ENCODE measurements around the gene FKBP11. TPM values are rescaled to one million over a fixed set of nuclear protein-coding genes. Genes with fewer than 3 reads are reported as not detected.

Gene FKBP11
- total and polyA plus RNA-seq, 2 donors (not counting 3 experiments of a cell fraction or from before 2014, with no cell fraction given) = 74.2 to 81.2 TPM

DNA sequence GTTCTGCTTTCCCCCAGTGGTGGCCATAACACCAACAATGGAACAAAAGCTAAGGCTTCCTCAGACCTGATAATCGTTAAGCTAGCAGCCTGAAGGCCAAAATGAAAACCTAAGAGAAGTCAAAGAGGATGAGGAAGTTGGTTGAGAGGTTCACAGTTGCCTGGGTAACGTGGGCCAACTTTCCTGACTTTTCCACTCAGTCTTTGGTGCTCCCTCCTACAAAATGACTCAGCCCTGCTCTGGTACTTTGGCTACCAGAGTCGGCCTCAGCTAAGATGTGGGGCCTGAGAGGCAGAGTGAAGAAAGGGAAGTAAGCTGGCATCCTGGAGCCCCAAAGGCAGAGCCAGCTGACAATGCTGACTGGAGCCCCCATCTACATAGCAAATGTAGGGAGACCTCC lies 14.9 kb upstream of the FKBP11 start:
- H3K36me3 ChIP-seq (ENCODE audit: control insufficient read depth in 2 of 2, extremely low read depth in 1 of 2, insufficient read depth in 2 of 2, low read length in 2 of 2) = peaks cover 22 to 47% of the 10 kb centered on the region in 2 experiments

More for the DNA sequence above, 14.9 kb upstream of the FKBP11 start:
- CTCF ChIA-PET = interaction anchor here (1.3 to 8.7 kb wide), 5 partner anchors 15 to 87 kb away, joined by 3 to 92 read pairs (median 5); partner anchors contain the start of genes DDX23, FKBP11 and WNT1
- no peak overlapping the region for H2AFZ ChIP-seq (ENCODE audit: low read depth, low read length)
- DNase-seq (ENCODE audit: low read depth, low spot score) = no peak
- H3K4me3 ChIP-seq (replicated peaks in 1 of 3; ENCODE audit: insufficient read depth in 1 of 3, low read depth in 1 of 3, low read length in 3 of 3) = no peak overlapping the region
- no TSS peak for BruUV-seq (replicated peaks)
- no peak overlapping the region for H3K27ac ChIP-seq (ENCODE audit: insufficient read depth, low read depth, low read length)
- H3K27me3 ChIP-seq (ENCODE audit: control insufficient read depth in 2 of 2, insufficient read depth in 2 of 2, low read length in 2 of 2) = no peaks in the 10 kb centered on the region
- H3K4me1 ChIP-seq (ENCODE audit: control insufficient read depth, extremely low read depth, insufficient read depth, low read length) = no peaks in the 10 kb centered on the region
- TF ChIP-seq GATA2 (IDR thresholded peaks at IDR 0.05; ENCODE audit: insufficient read depth, insufficient read length, low read depth, low read length) = no peak
- TF ChIP-seq, protein P1, sequence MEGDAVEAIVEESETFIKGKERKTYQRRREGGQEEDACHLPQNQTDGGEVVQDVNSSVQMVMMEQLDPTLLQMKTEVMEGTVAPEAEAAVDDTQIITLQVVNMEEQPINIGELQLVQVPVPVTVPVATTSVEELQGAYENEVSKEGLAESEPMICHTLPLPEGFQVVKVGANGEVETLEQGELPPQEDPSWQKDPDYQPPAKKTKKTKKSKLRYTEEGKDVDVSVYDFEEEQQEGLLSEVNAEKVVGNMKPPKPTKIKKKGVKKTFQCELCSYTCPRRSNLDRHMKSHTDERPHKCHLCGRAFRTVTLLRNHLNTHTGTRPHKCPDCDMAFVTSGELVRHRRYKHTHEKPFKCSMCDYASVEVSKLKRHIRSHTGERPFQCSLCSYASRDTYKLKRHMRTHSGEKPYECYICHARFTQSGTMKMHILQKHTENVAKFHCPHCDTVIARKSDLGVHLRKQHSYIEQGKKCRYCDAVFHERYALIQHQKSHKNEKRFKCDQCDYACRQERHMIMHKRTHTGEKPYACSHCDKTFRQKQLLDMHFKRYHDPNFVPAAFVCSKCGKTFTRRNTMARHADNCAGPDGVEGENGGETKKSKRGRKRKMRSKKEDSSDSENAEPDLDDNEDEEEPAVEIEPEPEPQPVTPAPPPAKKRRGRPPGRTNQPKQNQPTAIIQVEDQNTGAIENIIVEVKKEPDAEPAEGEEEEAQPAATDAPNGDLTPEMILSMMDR (IDR thresholded peaks at IDR 0.05; ENCODE audit: extremely low read depth in 1 of 2, insufficient read depth in 1 of 2, low read depth in 1 of 2, low read length in 2 of 2) = no peak
- TF ChIP-seq FOS (IDR thresholded peaks at IDR 0.05; ENCODE audit: borderline replicate concordance, insufficient read depth, low read length) = no peak
- TF ChIP-seq JUN (IDR thresholded peaks at IDR 0.05; ENCODE audit: borderline replicate concordance, insufficient read depth, insufficient read length, low read depth) = no peak
- TF ChIP-seq EZH2 (IDR thresholded peaks at IDR 0.05; ENCODE audit: borderline replicate concordance, low read depth, low read length, severe bottlenecking) = no peak
- no peak for TF ChIP-seq MYC (IDR thresholded peaks at IDR 0.05; ENCODE audit: low read depth, low read length)
- TF ChIP-seq POLR2A (IDR thresholded peaks at IDR 0.05; ENCODE audit: low read depth, low read length) = no peak
- TF ChIP-seq, protein P2, sequence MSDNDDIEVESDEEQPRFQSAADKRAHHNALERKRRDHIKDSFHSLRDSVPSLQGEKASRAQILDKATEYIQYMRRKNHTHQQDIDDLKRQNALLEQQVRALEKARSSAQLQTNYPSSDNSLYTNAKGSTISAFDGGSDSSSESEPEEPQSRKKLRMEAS (IDR thresholded peaks at IDR 0.05; ENCODE audit: insufficient read depth, insufficient read length) = no peak
- TF ChIP-seq POLR2AphosphoS5 (IDR thresholded peaks at IDR 0.05; ENCODE audit: insufficient read depth, low read depth, low read length) = no peak
- peaks cover 17% of the 10 kb centered on the region for H4K20me1 ChIP-seq (replicated peaks; ENCODE audit: control insufficient read depth, extremely low read depth, insufficient read depth, low read length)
- POLR2A ChIA-PET = no interaction called here
- intact Hi-C loops (cut with micrococcal nuclease) (no loop called here), dilution Hi-C loops (cut with MboI; ENCODE audit: extremely low pct_ligation_motif_present, low sequenced_read_pairs) (no loop called here)
- no peak overlapping the region for H3K4me2 ChIP-seq (ENCODE audit: insufficient read depth, low read length)
- H3K9me1 ChIP-seq (replicated peaks; ENCODE audit: control insufficient read depth, extremely low read depth, insufficient read depth, low read length) = no peaks in the 10 kb centered on the region
- no peaks in the 10 kb centered on the region for H3K9me3 ChIP-seq (replicated peaks; ENCODE audit: control insufficient read depth, insufficient read depth, low read length)
- peaks cover 24% of the 10 kb centered on the region for H3K79me2 ChIP-seq (ENCODE audit: control insufficient read depth, insufficient read depth, low read length)
- H3K9ac ChIP-seq (replicated peaks; ENCODE audit: extremely low read depth, insufficient read depth, low read length) = no peak overlapping the region
- no peak for FAIRE-seq
